GM19438 (cell line): ENCODE measurements around the gene LRRN2.
"Not testable (repeated sequence)": the region's sequence is repeated elsewhere in the genome, so short reads cannot be mapped to it uniquely, and the experiment has no call there.

Experiments used
- ATAC-seq: cut with Tn5 transposase; IDR thresholded peaks from one replicate; pipeline ENCODE4 v1.9.1; 2021; ENCODE audit warnings: low read depth; ENCODE audit not compliant: unreplicated experiment

LRRN2 gene

GRCh38 chr1:204578867-204579664, 106.5 kb downstream of the LRRN2 start:
- peak; percentile 79 for ATAC-seq

- no peak for ATAC-seq
Measured at GRCh38 chr1:204577794-204578478, 107.6 kb downstream of the LRRN2 start.

DNA sequence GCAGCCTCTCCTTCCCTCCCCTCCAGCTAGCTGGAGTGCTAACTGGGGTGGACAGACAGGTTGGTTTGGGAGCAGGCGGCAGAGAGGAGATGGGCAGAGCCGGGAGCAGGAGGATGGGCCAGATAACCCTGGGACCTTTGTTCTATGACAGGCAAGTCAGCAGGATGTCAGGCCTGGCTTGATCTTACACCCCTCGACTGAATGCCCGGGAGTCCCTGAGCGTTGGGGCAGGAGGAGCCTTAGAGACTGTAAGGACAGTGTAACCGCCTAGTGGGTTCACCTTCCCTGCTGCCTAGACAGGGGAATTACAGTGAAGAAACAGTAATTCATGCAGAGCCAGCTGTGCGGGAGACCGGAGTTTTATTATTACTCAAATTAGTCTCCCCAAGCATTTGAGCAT, 109.1 kb downstream of the LRRN2 start:
- no peak for ATAC-seq

GRCh38 chr1:204575221-204576190, 110.0 kb downstream of the LRRN2 start:
- ATAC-seq, result no peak

GRCh38 chr1:204574865-204575163, 110.7 kb downstream of the LRRN2 start:
- ATAC-seq, result no peak

- ATAC-seq, result no peak
Measured at GRCh38 chr1:204574016-204574864, 111.3 kb downstream of the LRRN2 start.

GRCh38 chr1:204572923-204573922, 112.3 kb downstream of the LRRN2 start:
- no peak for ATAC-seq

GRCh38 chr1:204571631-204572030, 113.9 kb downstream of the LRRN2 start:
- ATAC-seq, result no peak

DNA sequence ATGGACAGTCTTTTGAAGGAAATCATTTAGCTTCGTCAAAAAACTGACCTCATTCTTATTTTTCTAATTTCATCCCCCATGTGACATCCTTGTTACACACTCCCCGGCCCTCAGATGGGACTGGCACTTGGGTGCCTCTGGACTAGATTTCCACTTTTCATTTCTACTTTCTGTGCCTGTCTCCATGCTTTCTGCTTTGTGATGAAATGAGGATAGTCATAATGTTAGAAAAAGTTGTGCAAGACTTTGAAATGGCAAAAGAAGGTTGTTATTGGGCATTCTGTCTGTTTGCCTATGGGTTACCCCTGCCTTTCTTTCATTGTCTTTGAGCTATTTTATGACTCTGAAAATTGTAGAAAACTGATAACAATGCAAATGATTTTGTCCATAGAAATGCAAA, 114.4 kb downstream of the LRRN2 start:
- ATAC-seq, result no peak

DNA sequence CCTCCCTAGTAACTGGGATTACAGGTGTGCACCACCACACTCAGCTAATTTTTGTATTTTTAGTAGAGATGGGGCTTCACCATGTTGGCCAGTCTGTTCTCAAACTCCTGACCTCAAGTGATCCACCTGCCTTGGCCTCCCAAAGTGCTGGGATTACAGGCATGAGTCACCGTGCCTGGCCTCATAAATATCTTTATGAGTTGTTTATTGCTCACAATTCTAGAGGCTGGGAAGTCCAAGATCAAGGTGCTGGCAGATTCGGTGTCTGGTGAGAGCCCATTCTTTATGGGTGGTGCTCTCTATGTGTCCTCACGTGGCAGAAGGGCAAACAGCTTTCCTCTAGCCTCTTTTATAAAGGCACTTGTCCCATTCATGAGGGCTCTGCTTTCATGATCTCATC, 115.5 kb downstream of the LRRN2 start:
- not testable (repeated sequence) for ATAC-seq

- no peak for ATAC-seq
Measured at GRCh38 chr1:204569478-204569877, 116.1 kb downstream of the LRRN2 start.

DNA sequence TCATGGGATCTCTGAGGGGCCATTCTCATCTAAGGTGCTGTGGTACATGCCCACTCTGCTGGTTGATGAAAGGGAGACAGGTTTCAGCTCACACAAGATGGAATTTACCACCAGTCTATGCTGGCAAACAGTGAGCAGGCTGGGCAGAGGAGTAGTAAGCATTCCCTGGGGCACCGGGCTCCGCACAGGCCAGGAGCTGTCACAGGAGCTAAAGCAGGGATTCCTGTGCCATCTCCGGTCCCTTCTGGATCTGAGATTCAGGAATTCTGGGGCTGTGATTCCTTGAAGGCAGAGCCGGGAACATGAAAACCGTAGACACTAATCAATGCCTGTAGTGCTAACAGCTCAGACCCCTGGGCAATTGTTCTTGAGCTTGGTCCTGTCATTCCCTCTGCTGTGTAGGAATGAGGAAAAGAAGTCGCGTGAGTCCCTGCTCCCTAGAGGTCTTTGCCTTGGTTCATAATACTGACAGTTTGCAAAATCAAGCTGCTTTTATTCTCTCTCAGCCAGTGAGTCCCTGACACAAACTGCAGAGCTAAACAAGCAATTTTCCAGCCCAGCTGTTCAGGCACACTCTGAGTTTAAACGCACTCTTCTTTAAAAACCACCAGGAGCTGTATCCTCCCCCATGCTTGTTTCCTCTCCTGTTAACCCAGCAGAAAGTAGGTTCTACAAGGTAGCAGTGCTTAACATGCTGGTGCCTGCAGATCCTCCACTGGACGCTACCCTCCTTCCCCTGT, 116.8 kb downstream of the LRRN2 start:
- ATAC-seq, result no peak
